ENCODE results near the gene CARD18.

DNA sequence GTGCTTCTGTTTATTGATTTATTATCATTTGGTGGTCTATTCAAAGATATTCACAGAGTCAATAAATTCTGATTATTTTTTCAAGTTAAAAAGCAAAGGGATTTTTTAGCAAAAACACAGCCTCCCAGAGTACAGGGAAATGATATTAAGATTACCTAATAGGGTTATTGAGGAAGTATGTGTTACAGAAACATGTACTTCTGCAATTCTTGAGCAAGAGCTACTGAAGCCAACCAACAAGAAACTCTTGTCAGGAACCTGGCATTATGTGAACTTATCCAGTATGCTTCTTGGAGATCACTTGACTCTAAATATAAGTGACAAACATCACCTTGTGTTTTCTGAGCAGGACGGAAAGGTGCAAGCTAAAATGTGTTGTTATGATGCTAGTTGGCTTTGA lies 42.0 kb upstream of the CARD18 start:
- TF ChIP-seq, protein P1, sequence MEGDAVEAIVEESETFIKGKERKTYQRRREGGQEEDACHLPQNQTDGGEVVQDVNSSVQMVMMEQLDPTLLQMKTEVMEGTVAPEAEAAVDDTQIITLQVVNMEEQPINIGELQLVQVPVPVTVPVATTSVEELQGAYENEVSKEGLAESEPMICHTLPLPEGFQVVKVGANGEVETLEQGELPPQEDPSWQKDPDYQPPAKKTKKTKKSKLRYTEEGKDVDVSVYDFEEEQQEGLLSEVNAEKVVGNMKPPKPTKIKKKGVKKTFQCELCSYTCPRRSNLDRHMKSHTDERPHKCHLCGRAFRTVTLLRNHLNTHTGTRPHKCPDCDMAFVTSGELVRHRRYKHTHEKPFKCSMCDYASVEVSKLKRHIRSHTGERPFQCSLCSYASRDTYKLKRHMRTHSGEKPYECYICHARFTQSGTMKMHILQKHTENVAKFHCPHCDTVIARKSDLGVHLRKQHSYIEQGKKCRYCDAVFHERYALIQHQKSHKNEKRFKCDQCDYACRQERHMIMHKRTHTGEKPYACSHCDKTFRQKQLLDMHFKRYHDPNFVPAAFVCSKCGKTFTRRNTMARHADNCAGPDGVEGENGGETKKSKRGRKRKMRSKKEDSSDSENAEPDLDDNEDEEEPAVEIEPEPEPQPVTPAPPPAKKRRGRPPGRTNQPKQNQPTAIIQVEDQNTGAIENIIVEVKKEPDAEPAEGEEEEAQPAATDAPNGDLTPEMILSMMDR (IDR thresholded peaks at IDR 0.05): no peak
- TF ChIP-seq EP300 (IDR thresholded peaks at IDR 0.05): no peak
- TF ChIP-seq POLR2AphosphoS5 (IDR thresholded peaks at IDR 0.05): no peak
